Limb (tissue), 2 donors: Measurements from ENCODE around the gene CES4A.
"Not testable (repeated sequence)": the region's sequence is repeated elsewhere in the genome, so short reads cannot be mapped to it uniquely, and the experiment has no call there.

Experiments
- DNase-seq, 2 donors: peaks; one replicate each; pipeline ENCODE4 v3.0.0-alpha.2; 2016; ENCODE audit errors: extremely low spot score in 2 of 2

CES4A gene

DNA sequence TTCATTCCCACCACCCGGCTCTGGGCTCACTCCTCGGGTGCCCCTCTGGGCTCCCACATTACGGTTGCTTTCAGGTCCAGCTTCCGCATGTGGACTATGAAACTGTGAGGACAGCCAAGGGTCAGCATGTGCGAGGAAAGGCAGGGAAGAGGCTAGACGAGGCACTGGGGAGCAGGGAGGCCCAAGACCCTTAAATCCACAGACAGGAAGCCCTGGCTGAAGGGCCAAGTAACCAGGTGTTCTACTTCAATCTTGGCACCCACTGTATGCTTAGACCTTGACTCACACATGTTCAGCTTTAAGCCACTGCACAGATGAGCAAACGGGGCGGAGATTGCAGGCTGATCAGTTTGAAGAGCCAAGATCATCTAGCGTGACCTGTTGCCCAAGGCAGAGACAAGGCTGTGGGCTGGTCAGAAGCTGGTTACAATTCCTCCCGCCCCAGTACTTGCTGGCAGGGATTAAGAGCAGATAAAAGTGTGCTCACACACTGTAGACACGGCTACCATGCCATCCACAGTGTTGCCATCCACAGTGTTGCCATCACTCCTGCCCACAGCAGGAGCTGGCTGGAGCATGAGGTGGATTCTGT is at the start of gene CES4A:
CES4A (plus strand) TSS at position 393 of the 592 bp plus-strand sequence; CDS start at position 577, 184 bp downstream.
- DNase-seq = peak in 1 of 2 donors; percentile 21

- DNase-seq = no peak
These were observed 49.0 kb upstream of the CES4A start for GRCh38 chr16:66939366-66939765.

GRCh38 chr16:66940236-66940635 is 48.2 kb upstream of the CES4A start:
- DNase-seq = no peak

GRCh38 chr16:66942981-66943380 is 45.4 kb upstream of the CES4A start:
- no peak for DNase-seq

DNA sequence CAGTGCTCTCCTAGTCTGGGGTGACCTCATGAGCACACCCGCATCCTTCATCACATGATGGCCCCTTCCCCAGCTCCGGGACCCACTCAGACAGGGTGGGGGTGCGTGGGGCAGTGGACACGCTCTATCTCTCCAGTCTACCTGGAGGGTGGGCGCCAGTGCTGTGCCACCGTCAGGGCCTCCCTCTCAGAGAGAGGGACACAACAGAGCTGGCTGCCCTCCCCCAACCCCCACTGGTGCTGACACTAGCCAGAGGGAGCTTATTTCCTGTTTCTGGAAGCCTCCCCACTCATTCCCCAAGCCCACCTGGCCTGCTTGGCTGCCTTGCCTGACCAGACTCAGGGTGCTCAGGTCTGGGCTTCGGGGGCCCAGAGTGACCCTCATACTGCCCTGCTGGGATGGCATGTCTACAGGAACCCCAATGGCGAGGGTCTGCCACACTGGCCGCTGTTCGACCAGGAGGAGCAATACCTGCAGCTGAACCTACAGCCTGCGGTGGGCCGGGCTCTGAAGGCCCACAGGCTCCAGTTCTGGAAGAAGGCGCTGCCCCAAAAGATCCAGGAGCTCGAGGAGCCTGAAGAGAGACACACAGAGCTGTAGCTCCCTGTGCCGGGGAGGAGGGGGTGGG is 44.8 kb upstream of the CES4A start:
- DNase-seq = no peak

DNA sequence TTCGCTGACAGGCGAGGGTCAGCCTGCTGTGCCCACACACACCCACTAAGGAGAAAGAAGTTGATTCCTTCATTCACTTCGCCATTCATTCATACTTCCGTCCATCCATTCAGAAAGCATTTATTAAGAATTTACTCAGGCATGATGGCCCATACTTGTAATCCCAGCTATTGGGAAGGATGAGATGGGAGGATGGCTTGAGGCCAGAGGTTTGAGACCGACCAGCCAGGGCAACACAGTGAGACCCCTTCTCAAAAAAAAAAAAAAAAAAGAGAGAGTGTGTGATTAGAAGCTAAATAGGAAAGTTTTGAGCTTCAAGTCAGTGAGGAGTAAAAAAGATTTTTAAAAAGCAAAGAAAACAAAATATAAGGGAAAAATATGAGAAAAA is 44.3 kb upstream of the CES4A start:
- no peak for DNase-seq

DNA sequence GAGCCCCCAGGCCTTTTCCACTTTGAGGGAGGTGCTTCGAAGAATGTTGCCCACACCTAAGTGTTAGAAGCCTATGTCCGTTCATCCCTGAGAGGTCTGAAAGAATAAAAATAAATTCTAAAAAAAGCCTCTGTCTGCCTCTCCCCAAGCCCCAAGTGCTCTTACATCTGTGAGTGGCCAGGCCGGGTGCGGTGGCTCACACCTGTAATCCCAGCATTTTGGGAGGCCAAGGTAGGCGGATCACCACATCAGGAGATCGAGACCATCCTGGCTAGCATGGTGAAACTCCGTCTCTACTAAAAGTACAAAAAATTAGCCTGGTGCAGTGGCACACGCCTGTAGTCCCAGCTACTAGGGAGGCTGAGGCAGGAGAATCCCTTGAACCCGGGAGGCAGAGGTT is 43.4 kb upstream of the CES4A start:
- DNase-seq = not testable (repeated sequence)

DNA sequence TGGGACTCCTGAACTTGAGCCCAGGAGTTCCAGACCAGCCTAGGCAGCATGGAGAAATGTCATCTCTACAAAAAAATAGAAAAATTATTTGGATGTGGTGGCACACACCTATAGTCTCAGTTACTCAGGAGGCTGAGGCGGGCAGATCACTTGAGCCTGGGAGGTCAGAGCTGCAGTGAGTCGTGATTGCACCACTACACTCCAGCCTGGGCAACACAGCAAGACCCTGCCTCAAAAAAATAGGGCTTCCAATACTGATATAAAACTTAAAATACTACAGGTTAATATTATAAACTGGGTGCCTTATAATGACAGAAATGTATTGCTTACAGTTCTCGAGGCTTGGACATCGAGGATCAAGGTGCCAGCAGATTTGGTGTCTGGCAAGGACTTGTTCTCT is 42.5 kb upstream of the CES4A start:
- DNase-seq = no peak

DNA sequence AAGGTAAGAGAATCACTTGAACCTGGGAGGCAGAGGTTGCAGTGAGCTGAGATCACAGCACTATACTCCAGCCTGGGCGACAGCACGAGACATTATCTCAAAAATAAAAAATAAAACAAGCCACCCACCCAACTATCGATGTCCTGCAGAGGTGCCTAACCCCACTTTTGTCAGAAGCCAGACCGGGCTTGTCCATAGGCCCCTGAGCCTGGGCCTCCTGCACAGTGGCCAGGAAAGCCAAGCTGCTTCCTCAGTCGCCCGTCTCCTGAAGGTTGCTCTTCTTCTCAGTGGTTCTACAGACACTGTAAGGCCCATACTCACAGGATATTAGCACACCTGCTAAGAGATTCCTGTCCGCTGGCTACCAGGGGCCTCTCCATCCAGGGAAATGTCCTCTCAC is 41.8 kb upstream of the CES4A start:
- no peak for DNase-seq

DNA sequence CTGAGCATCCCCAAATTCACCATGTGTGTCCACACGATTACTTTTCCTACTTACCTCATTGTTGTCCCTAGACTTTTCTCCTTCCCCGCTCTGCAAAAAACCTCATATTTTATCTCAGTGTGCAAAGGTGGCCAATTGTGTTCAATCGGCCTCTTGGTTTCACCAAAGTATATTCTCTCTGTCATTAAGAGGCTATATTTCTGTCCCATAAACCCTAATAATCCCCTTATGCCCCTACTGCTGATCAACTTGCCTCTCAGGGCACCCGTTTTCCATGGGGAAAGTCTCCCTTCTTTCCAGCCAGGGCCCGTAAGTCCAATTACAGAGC is 41.5 kb upstream of the CES4A start:
- no peak for DNase-seq

DNA sequence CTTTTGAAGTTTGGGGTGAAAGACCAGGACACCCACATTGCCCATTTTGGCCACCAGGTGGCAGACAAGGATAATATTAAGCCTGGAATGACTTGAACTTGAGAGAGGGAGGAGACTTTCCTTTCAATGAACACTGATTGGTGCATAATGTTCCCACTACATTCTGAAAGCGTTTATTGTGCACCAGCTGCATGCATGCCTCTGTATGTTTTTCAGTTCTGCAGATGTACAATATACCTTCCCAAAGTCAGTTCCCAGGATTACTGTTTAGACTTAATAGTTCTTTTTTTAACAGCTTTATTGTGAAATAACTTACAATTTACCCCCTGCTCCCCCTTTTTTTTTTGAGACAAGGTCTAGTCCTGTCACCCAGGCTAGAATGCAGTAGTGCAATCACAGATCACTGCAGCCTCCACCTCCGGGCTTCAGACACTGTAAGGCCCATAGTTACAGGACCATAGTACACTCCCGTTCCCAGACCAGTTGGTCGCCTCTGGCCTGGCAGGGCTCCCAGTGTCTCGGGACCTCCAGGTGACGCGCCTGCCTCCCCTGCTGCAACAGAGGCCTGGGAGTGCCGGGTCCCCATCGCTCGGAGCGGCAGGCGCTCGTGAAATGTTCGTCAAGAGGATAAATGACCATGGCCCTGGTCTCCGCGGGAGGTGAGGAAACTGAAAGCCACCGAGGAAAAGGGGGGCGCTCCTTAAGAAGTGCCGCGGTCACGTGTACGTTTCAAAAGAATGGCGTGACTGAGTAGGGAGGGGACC is 40.9 kb upstream of the CES4A start:
- DNase-seq = peak; percentile 79 to 84

GRCh38 chr16:66948134-66948836 is 40.1 kb upstream of the CES4A start:
- no peak for DNase-seq

DNA sequence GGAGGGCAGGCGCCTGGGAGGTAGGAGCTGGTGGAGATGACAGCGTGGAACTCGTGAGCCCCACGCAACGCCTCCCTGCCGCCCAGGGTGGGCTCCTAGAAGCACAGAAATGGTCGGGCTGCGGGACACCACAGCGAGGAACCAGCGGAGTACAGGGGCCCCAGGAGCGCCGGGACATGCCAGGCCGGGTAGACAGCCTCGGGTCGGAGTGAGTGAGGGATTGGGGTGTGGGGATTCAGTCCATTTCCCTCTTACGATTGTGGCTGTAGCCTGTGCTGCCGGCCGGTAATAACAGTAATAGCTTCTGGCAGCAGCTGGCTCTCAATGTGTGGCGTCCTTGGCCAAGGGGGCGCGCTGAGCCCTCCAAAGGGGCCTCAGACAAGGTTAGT is 39.6 kb upstream of the CES4A start:
- DNase-seq = no peak

DNA sequence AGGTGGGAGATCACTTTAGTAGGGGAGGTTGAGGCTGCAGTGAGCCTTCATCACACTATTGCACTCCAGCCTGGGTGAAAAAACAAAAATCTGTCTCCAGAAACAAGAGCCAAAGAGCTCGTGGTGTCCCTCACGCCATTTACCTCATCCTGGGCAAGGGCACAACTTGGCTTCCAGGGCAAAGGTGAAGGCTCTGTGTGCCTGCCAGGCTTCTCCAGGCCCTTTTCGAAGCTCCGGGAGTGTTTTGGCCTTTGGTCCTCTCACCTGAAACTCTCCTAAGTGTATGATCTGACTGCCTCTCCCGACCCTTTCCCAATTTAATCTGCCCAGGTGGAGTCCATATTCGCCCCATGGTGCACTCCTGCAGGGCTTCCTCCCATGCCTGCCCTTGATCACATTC is 38.9 kb upstream of the CES4A start:
- DNase-seq = no peak

DNA sequence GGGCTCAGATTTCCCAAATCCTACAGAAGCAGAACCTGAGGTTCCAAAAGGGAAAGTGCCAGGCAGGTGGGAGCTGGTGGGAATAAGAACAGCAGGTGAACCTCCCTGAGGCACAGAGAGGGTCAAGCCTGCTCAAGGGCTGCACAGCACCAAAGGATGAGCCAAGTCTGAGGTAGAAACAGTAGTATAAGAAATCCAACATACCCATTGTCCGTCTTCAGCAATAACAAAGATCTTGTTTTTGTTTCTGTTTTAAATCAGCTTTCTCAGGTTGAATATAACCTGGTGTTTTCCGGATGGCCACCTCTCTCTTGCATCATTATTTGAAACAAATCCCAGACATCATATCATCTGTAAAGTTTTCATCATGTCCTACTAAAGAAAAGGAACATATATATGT is 38.0 kb upstream of the CES4A start:
- DNase-seq = no peak

DNA sequence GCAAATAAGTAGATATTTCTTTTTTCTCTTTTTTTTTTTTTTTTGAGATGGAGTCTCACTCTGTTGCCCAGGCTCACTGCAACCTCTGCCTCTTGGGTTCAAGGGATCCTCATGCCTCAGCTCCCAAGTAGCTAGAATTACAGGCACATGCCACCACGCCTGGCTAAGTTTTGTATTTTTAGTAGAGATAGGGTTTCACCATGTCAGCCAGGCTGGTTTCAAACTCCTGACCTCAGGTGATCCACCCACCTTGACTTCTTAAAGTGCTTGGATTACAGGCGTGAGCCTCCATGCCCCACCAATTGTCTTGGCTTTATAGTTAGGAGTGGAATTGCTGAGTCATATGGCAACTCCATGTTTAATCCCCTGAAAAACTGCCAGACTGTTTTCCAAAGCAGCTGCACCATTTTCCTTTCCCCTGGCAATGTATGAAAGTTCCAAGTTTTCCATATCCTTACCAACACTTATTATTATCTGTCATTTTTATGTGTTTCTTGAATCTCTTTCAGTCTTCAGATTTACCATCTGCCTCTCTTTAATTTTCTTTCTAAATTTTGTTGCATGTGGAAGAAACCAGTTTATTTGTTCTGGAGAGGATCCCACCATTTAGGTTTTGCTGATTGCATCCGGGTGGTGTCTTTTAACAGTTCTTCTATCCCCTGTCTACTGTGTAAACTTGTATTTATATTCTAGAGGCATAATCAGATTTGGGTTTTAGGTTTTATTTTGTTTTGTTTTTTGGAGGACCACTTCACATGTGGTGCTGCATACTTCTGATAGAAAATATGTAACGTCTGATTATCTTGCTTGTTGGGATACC is 37.2 kb upstream of the CES4A start:
- DNase-seq = no peak

DNA sequence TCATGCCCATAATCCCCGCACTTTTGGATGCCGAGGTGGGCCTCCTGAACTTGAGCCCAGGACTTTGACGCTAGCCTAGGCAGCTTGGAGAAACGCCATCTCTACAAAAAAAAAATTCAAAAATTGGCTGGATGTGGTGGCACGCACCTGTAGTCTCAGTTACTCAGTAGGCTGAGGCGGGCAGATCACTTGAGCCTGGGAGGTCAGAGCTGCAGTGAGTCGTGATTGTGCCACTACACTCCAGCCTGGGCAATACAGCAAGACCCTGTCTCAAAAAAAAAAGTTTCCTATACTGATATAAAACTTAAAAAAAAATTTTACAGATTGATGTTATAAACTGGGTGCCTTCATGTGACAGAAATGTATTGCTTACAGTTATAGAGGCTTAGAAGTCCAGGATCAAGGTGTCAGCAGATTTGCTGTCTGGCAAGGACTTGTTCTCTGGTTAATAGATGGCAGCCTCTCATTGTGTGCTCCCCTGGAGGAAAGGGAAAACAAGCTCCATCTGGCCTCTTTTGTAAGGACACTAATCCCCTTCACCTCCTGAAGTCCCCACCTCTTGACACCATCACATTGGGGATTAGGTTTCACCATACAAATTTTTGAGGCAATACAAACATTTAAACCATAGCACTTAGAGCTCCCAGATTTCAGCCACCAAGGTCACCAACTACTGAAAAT is 35.8 kb upstream of the CES4A start:
- DNase-seq = no peak

GRCh38 chr16:66953462-66954096 is 34.8 kb upstream of the CES4A start:
- no peak for DNase-seq

GRCh38 chr16:66954097-66954659 is 34.2 kb upstream of the CES4A start:
- peak; percentile 59 to 86 for DNase-seq
